ENCODE data around the gene NCOA3. TPM values are rescaled to one million over a fixed set of nuclear protein-coding genes. Genes with fewer than 3 reads are reported as not detected.

Gene NCOA3
- total and polyA plus RNA-seq, 10 of the 15 experiments (the other 5 are each of a cell fraction or from before 2014, with no cell fraction given): 16.9 to 96.2 (median 73.6) TPM

- TF ChIP-seq MEF2B (IDR thresholded peaks at IDR 0.05; ENCODE audit: partially characterized antibody, poor library complexity, severe bottlenecking): peak; percentile 79
- peak; percentile 35; the same call in 1 of the 2 replicates for TF ChIP-seq FOXK2 (IDR thresholded peaks at IDR 0.05)
- TF ChIP-seq IKZF2 (IDR thresholded peaks at IDR 0.05): peak; percentile 99
- peak; percentile 85 to 89 for TF ChIP-seq BHLHE40 (IDR thresholded peaks at IDR 0.05; ENCODE audit: borderline replicate concordance in 1 of 2, low read depth in 2 of 2, low read length in 1 of 2)
- no peak for TF ChIP-seq KAT2A (conservative IDR thresholded peaks at IDR 0.05; ENCODE audit: control insufficient read depth, low read depth, low read length)
- TF ChIP-seq ZNF622 (IDR thresholded peaks at IDR 0.05): no peak
- peak; percentile 99 for TF ChIP-seq RELB (IDR thresholded peaks at IDR 0.05; ENCODE audit: low read depth)
- TF ChIP-seq ESRRA (IDR thresholded peaks at IDR 0.05; ENCODE audit: low read length): no peak
- TF ChIP-seq SMAD1 (IDR thresholded peaks at IDR 0.05; ENCODE audit: low read depth, partially characterized antibody): no peak
- no peak; the same call in 1 of the 2 replicates for TF ChIP-seq USF2 (IDR thresholded peaks at IDR 0.05; ENCODE audit: borderline replicate concordance, low read depth, low read length)
- TF ChIP-seq EZH2 (IDR thresholded peaks at IDR 0.05; ENCODE audit: borderline replicate concordance, control insufficient read depth, low read depth, low read length): no peak
- no peak for TF ChIP-seq EGR1 (IDR thresholded peaks at IDR 0.05; ENCODE audit: borderline replicate concordance in 1 of 2, low read depth in 2 of 2, low read length in 2 of 2)
- no peak; the same call in 1 of the 2 replicates for TF ChIP-seq IRF5 (IDR thresholded peaks at IDR 0.05; ENCODE audit: borderline replicate concordance)
- TF ChIP-seq SREBF1 (IDR thresholded peaks at IDR 0.05; ENCODE audit: low read length): no peak
- TF ChIP-seq TCF12 (IDR thresholded peaks at IDR 0.05; ENCODE audit: low read depth, low read length): peak; percentile 70
- TF ChIP-seq TARDBP (IDR thresholded peaks at IDR 0.05; ENCODE audit: borderline replicate concordance): peak; percentile 54; the same call in 1 of the 2 replicates
- TF ChIP-seq NFYB (IDR thresholded peaks at IDR 0.05; ENCODE audit: insufficient read depth, low read depth, low read length): no peak
- no peak for TF ChIP-seq CEBPZ (IDR thresholded peaks at IDR 0.05; ENCODE audit: low read depth, low read length)
- TF ChIP-seq ATF3 (IDR thresholded peaks at IDR 0.05; ENCODE audit: borderline replicate concordance, extremely low read depth, low read depth, low read length): no peak
- no peak for TF ChIP-seq CBX3 (IDR thresholded peaks at IDR 0.05; ENCODE audit: borderline replicate concordance, low read depth)
- TF ChIP-seq HCFC1 (IDR thresholded peaks at IDR 0.05; ENCODE audit: low read length): 0 out of 2 replicates have a peak, but pooled peaks have one; percentile 22
These were observed 14.3 kb upstream of the NCOA3 start (continued) for GRCh38 chr20:47487175-47487917.

All from GM12878 (cell line).